OCI-LY3 (cell line): ENCODE data around the gene TP53BP1.

Experiments
- H2AFZ ChIP-seq: fragments of 200-600, 300-600 bp; shearing (Covaris generic); 2 replicates; pipeline ENCODE4 v1.6.0; 2014; ENCODE audit warnings: antibody characterized with exemption, low read depth, low read length
- H3K27ac ChIP-seq: fragments of 200-600, 300-600 bp; sonication (generic); 2 replicates; pipeline ENCODE4 v1.5.1; 2014; ENCODE audit warnings: mild to moderate bottlenecking, low read length, moderate library complexity, mixed read lengths
- H3K27me3 ChIP-seq: fragments of 200-600, 300-600 bp; sonication (generic); 2 replicates; pipeline ENCODE4 v1.6.1; 2014; ENCODE audit warnings: low read depth, low read length, mixed read lengths
- H3K36me3 ChIP-seq: fragments of 200-600, 300-600 bp; sonication (generic); replicated peaks from 2 replicates; pipeline ENCODE3; 2014; ENCODE audit warnings: low read depth, low read length, mixed read lengths
- H3K4me1 ChIP-seq: fragments of 300-600, 200-600 bp; sonication (generic); 2 replicates; pipeline ENCODE4 v1.6.1; 2014; ENCODE audit warnings: low read length, mixed read lengths
- H3K4me2 ChIP-seq: fragments of 200-600, 300-600 bp; sonication (generic); 2 replicates; pipeline ENCODE4 v1.6.1; 2014; ENCODE audit warnings: low read length, mixed read lengths
- H3K4me3 ChIP-seq: fragments of 300-600, 200-600 bp; sonication (generic); 2 replicates; pipeline ENCODE4 v1.5.1; 2014; ENCODE audit warnings: antibody characterized with exemption, mild to moderate bottlenecking, low read length, moderate library complexity
- H3K79me2 ChIP-seq: fragments of 300-600, 200-600 bp; shearing (Covaris generic); 2 replicates; pipeline ENCODE4 v1.6.1; 2014; ENCODE audit warnings: mild to moderate bottlenecking, low read length, mixed read lengths
- H3K9ac ChIP-seq: fragments of 300-600, 200-600 bp; shearing (Covaris generic); 2 replicates; pipeline ENCODE4 v1.6.0; 2014; ENCODE audit warnings: mild to moderate bottlenecking, low read length, moderate library complexity
- H3K9me3 ChIP-seq: fragments of 200-600, 300-600 bp; shearing (Covaris generic); 2 replicates; pipeline ENCODE4 v1.6.1; 2014; ENCODE audit warnings: low read length, mixed read lengths; ENCODE audit not compliant: insufficient read depth
- H4K20me1 ChIP-seq: fragments of 200-600, 300-600 bp; sonication (generic); 2 replicates; pipeline ENCODE4 v1.6.1; 2016; ENCODE audit warnings: low read length, mixed read lengths; ENCODE audit not compliant: insufficient read depth
- CTCF ChIP-seq: fragments of 200-600, 300-600 bp; sonication (generic); IDR thresholded peaks from 2 replicates; pipeline ENCODE4 v1.5.1; 2014; ENCODE audit warnings: antibody characterized with exemption, low read length, low read depth
- EZH2phosphoT487 ChIP-seq: fragments of 200-600 bp; shearing (Covaris generic); IDR thresholded peaks from 2 replicates; pipeline ENCODE4 v1.6.1; 2018; ENCODE audit warnings: antibody characterized with exemption, mixed run types, low read depth

TP53BP1 gene

GRCh38 chr15:43489191-43489590 is 3.8 kb downstream of the TP53BP1 start:
- peaks cover 15% of the 10 kb centered on the region for H3K4me1 ChIP-seq
- TF ChIP-seq EZH2phosphoT487 = no peak
- no peak for TF ChIP-seq CTCF
- peaks cover 28% of the 10 kb centered on the region for H3K36me3 ChIP-seq
- peaks cover 9% of the 10 kb centered on the region for H3K79me2 ChIP-seq
- H4K20me1 ChIP-seq = no peaks in the 10 kb centered on the region
- no peak overlapping the region for H3K9ac ChIP-seq
- no peaks in the 10 kb centered on the region for H3K27me3 ChIP-seq
- H3K4me2 ChIP-seq = no peak overlapping the region
- no peaks in the 10 kb centered on the region for H3K9me3 ChIP-seq
- no peak overlapping the region for H2AFZ ChIP-seq
- H3K4me3 ChIP-seq = no peak overlapping the region
- H3K27ac ChIP-seq = no peak overlapping the region

DNA sequence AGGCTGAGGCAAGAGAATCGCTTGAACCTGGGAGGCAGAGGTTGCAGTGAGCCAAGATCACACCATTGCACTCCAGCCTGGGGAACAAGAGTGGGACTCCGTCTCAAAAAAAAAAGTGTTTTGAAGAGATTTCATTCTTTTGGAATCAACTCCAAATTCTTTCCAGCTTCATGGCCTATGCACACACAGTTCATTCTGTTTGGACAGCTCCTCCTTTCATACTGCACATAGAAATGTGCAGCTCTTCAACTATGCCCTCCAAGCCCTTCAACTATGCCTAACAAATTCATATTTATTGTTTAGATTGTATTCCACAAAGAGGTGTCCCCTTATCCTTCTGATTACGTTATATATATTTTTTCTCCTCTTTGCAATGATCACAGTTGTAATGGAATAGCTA is 4.2 kb downstream of the TP53BP1 start:
- H3K9ac ChIP-seq = no peak overlapping the region
- H3K9me3 ChIP-seq = no peaks in the 10 kb centered on the region
- H3K36me3 ChIP-seq = peaks cover 28% of the 10 kb centered on the region
- H3K79me2 ChIP-seq = peaks cover 9% of the 10 kb centered on the region
- H3K27me3 ChIP-seq = no peaks in the 10 kb centered on the region
- TF ChIP-seq EZH2phosphoT487 = no peak
- no peak overlapping the region for H3K27ac ChIP-seq
- H3K4me1 ChIP-seq = peaks cover 11% of the 10 kb centered on the region
- no peaks in the 10 kb centered on the region for H4K20me1 ChIP-seq
- no peak overlapping the region for H3K4me2 ChIP-seq
- H3K4me3 ChIP-seq = no peak overlapping the region
- H2AFZ ChIP-seq = no peak overlapping the region

GRCh38 chr15:43487271-43487895 is 5.6 kb downstream of the TP53BP1 start:
- no peaks in the 10 kb centered on the region for H3K27me3 ChIP-seq
- no peak overlapping the region for H3K4me3 ChIP-seq
- H3K36me3 ChIP-seq = peaks cover 28% of the 10 kb centered on the region
- no peaks in the 10 kb centered on the region for H3K9me3 ChIP-seq
- no peak overlapping the region for H3K27ac ChIP-seq
- peaks cover 5% of the 10 kb centered on the region for H3K4me1 ChIP-seq
- no peaks in the 10 kb centered on the region for H4K20me1 ChIP-seq
- no peak overlapping the region for H3K9ac ChIP-seq
- peaks cover 6% of the 10 kb centered on the region for H3K79me2 ChIP-seq
- TF ChIP-seq CTCF (no peak), EZH2phosphoT487 (no peak)
- no peak overlapping the region for H2AFZ ChIP-seq
- no peak overlapping the region for H3K4me2 ChIP-seq

- Histone ChIP-seq H3K9me3 (no peaks in the 10 kb centered on the region), H3K79me2 (no peaks in the 10 kb centered on the region), H4K20me1 (no peaks in the 10 kb centered on the region), H3K4me1 (no peaks in the 10 kb centered on the region), H3K27me3 (no peaks in the 10 kb centered on the region), H3K4me3 (no peak overlapping the region), H3K36me3 (peaks cover 28% of the 10 kb centered on the region), H3K9ac (no peak overlapping the region), H3K27ac (no peak overlapping the region), H3K4me2 (no peak overlapping the region), H2AFZ (no peak overlapping the region)
- TF ChIP-seq CTCF (no peak), EZH2phosphoT487 (no peak)
These were observed 8.5 kb downstream of the TP53BP1 start for GRCh38 chr15:43484455-43484854.
